Spleen (tissue), 7 donors: ENCODE results near the gene ALDH5A1.

Experiments used
- POLR2A ChIP-seq, 3 donors: fragments of 450-650 bp; IDR thresholded peaks; one replicate each; pipeline ENCODE4 v1.5.1; 2017; ENCODE audit warnings: antibody characterized with exemption in 3 of 3, mild to moderate bottlenecking in 1 of 3
- POLR2AphosphoS5 ChIP-seq, 3 donors: sonication (generic); formaldehyde crosslinking; IDR thresholded peaks; one replicate each; pipeline ENCODE4 v1.5.1; 2017; ENCODE audit warnings: antibody characterized with exemption in 3 of 3
- TF ChIP-seq, protein P1 (sequence below), 11 experiments: fragments of 200-600 bp in 7 of 11; fragments of 450-650 bp in 4 of 11; sonication (generic) in 4 of 11; IDR thresholded peaks in 8 of 11; conservative IDR thresholded peaks in 3 of 11; 1 replicate in 7 of 11; 2 replicates in 4 of 11; pipeline versions ENCODE4 v1.4.0 to v1.8.0; 2016 to 2021; ENCODE audit warnings: antibody characterized with exemption in 11 of 11, inconsistent platforms in 4 of 11, mild to moderate bottlenecking in 1 of 11
- donor health status: DM: no; HTN: no; CAD: no; lungs with moderate emphysema.
- donor health status: DM: no; HTN: no; CAD: no.
- donor health status: DM: no; HTN: no; CAD: no.

DNA sequence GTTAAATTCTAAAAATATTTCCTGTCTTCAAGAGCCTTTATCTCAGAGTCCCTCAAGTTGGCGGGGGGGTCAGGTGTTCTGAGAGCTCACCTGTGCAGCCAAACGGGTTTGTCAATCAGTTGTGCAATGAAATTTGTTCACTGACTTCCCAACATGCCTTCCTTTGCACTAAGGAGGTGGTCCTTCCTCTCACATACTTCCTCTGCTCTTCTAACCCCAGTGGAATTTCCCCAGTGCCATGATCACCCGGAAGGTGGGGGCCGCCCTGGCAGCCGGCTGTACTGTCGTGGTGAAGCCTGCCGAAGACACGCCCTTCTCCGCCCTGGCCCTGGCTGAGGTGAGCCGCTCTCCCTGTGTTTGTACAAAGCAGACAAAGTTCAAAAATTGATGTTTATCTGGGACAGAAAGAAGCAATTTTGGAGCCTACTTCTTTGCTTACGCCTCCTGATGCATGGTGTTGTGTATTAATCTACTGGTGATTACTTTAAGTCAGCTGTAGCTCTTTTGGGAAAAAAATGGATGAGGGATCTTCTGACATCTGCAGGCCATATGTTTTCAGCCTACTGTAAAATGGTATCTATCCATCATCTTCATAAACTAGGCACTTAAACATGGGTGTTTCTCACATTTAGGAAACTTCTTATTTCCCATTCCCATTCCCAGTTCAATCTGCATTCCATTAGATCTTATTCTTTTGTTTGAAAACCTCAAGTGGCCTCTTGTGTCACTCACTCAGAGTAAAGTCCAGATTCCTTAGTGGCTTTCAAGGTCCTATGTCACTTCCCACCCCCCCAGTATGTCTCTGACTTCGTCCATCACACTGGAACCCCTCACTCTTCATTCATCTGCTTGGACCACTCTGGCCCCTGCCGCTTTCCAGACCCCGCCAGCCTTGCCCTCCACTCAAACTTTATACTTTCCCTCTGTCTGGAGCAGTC lies 10.1 kb downstream of the ALDH5A1 start:
- TF ChIP-seq POLR2A (IDR thresholded peaks at IDR 0.05) (no peak), POLR2AphosphoS5 (IDR thresholded peaks at IDR 0.05) (no peak)
- TF ChIP-seq, protein P1, sequence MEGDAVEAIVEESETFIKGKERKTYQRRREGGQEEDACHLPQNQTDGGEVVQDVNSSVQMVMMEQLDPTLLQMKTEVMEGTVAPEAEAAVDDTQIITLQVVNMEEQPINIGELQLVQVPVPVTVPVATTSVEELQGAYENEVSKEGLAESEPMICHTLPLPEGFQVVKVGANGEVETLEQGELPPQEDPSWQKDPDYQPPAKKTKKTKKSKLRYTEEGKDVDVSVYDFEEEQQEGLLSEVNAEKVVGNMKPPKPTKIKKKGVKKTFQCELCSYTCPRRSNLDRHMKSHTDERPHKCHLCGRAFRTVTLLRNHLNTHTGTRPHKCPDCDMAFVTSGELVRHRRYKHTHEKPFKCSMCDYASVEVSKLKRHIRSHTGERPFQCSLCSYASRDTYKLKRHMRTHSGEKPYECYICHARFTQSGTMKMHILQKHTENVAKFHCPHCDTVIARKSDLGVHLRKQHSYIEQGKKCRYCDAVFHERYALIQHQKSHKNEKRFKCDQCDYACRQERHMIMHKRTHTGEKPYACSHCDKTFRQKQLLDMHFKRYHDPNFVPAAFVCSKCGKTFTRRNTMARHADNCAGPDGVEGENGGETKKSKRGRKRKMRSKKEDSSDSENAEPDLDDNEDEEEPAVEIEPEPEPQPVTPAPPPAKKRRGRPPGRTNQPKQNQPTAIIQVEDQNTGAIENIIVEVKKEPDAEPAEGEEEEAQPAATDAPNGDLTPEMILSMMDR (IDR thresholded peaks at IDR 0.05 in 8 of 11, conservative IDR thresholded peaks at IDR 0.05 in 3 of 11): no peak
